ENCODE results near the gene CROCC.
"Not testable (repeated sequence)": the region's sequence is repeated elsewhere in the genome, so short reads cannot be mapped to it uniquely, and the experiment has no call there.

- TF ChIP-seq, protein P1, sequence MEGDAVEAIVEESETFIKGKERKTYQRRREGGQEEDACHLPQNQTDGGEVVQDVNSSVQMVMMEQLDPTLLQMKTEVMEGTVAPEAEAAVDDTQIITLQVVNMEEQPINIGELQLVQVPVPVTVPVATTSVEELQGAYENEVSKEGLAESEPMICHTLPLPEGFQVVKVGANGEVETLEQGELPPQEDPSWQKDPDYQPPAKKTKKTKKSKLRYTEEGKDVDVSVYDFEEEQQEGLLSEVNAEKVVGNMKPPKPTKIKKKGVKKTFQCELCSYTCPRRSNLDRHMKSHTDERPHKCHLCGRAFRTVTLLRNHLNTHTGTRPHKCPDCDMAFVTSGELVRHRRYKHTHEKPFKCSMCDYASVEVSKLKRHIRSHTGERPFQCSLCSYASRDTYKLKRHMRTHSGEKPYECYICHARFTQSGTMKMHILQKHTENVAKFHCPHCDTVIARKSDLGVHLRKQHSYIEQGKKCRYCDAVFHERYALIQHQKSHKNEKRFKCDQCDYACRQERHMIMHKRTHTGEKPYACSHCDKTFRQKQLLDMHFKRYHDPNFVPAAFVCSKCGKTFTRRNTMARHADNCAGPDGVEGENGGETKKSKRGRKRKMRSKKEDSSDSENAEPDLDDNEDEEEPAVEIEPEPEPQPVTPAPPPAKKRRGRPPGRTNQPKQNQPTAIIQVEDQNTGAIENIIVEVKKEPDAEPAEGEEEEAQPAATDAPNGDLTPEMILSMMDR (IDR thresholded peaks at IDR 0.05): not testable (repeated sequence)
- TF ChIP-seq POLR2AphosphoS5, POLR2A (IDR thresholded peaks at IDR 0.05): not testable (repeated sequence)
Observed at GRCh38 chr1:16896316-16897055, 25.2 kb upstream of the CROCC start.

All from gastroesophageal sphincter (tissue), 3 donors.